Loucy (cell line): ENCODE results near the gene CFAP298.
A peak's percentile ranks its signal among the peaks of the same experiment; 100 is the strongest.

Source experiments
- H2AFZ ChIP-seq: fragments of 200-600 bp; sonication (generic); 2 replicates; pipeline ENCODE4 v1.6.0; 2016; ENCODE audit warnings: antibody characterized with exemption, mild to moderate bottlenecking, low read length, moderate library complexity
- H3F3A ChIP-seq: fragments of 200-600 bp; 2 replicates; pipeline ENCODE4 v1.6.0; 2016; ENCODE audit warnings: antibody characterized with exemption, low read depth, mild to moderate bottlenecking
- H3K27me3 ChIP-seq: fragments of 200-600 bp; sonication (generic); 2 replicates; pipeline ENCODE4 v1.6.1; 2014; ENCODE audit warnings: low read length, mild to moderate bottlenecking; ENCODE audit not compliant: insufficient read depth, poor library complexity, severe bottlenecking
- H3K36me3 ChIP-seq: fragments of 200-600 bp; sonication (generic); 2 replicates; pipeline ENCODE4 v1.6.1; 2016; ENCODE audit warnings: low read length; ENCODE audit not compliant: insufficient read depth
- H3K4me1 ChIP-seq: fragments of 200-600 bp; sonication (generic); 2 replicates; pipeline ENCODE4 v1.5.1; 2014; ENCODE audit warnings: low read length, mild to moderate bottlenecking; ENCODE audit not compliant: insufficient read depth, poor library complexity, severe bottlenecking
- H3K4me2 ChIP-seq: fragments of 200-600 bp; sonication (generic); 2 replicates; pipeline ENCODE4 v1.6.0; 2014; ENCODE audit warnings: antibody characterized with exemption, low read length, low read depth, mild to moderate bottlenecking; ENCODE audit not compliant: poor library complexity, severe bottlenecking
- H3K4me3 ChIP-seq: fragments of 200-600 bp; sonication (generic); 2 replicates; pipeline ENCODE4 v1.5.1; 2014; ENCODE audit warnings: low read length, mild to moderate bottlenecking, mixed read lengths; ENCODE audit not compliant: poor library complexity, severe bottlenecking
- H3K79me2 ChIP-seq: fragments of 200-600 bp; sonication (generic); 2 replicates; pipeline ENCODE4 v1.6.1; 2014; ENCODE audit warnings: low read length; ENCODE audit not compliant: insufficient read depth
- H3K9ac ChIP-seq: fragments of 200-600 bp; sonication (generic); 2 replicates; pipeline ENCODE4 v1.6.0; 2014; ENCODE audit warnings: mild to moderate bottlenecking, low read depth, low read length, moderate library complexity; ENCODE audit not compliant: poor library complexity, severe bottlenecking
- H3K9me2 ChIP-seq: fragments of 200-600 bp; sonication (generic); replicated peaks from 2 replicates; pipeline ENCODE4 v1.6.1; 2016; ENCODE audit warnings: low read depth, low read length, mixed read lengths
- H3K9me3 ChIP-seq: fragments of 200-600 bp; sonication (generic); 2 replicates; pipeline ENCODE4 v1.6.1; 2014; ENCODE audit warnings: mild to moderate bottlenecking, antibody characterized with exemption, low read length, low read depth; ENCODE audit not compliant: insufficient read depth
- H4K20me1 ChIP-seq: fragments of 200-600 bp; sonication (generic); 2 replicates; pipeline ENCODE4 v1.6.0; 2014; ENCODE audit warnings: antibody characterized with exemption, low read length, mild to moderate bottlenecking; ENCODE audit not compliant: insufficient read depth, poor library complexity, severe bottlenecking
- EZH2phosphoT487 ChIP-seq: fragments of 200-600 bp; IDR thresholded peaks from 2 replicates; pipeline ENCODE4 v1.6.1; 2018; ENCODE audit warnings: antibody characterized with exemption, mild to moderate bottlenecking, moderate library complexity, borderline replicate concordance
- TF ChIP-seq, protein P1 (sequence below): fragments of 200-600 bp; sonication (generic); conservative IDR thresholded peaks from 2 replicates; pipeline ENCODE4 v1.5.1; 2014; ENCODE audit warnings: mild to moderate bottlenecking, antibody characterized with exemption, low read length

CFAP298 gene

DNA sequence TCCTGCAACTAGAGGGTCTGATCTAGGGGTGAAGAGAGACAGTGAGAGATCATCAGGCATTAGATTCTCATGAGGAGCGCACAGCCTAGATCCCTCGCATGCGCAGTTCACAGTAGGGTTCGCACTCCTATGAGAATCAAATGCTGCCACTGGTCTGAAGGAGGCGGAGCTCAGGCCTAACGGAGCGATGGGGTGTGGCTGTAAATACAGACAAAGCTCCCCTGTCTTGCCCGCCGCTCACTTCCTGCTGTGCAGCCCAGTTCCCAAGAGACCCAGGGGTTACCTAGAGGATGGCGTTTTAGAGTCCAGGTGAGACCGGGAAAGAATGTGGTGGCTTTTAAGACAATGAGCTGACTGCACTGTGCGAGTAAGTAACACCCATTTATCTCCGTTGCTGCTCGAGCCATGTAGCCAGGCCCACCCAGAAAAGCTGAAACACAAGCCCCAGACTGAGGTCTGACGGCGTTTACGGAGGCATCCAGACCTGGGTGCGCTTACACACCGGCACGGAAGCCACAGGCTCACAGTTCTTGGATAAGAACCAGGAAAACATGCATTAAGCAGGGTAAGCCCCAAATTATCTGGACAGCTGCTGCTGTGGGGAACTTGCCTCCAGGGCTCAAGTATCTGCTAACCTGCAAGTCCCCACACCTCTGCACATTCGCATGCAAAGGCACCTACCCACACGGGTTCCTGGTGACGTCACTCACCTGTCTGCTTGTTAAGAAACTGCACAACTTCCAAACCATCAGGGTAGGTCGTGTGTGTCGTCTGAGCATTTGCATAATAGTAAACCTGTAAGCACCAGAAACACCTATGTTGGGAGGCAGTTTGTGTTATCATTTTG lies 39.4 kb downstream of the CFAP298 start:
- H4K20me1 ChIP-seq: no peaks in the 10 kb centered on the region
- H3K79me2 ChIP-seq: no peaks in the 10 kb centered on the region
- H3K9me3 ChIP-seq: no peaks in the 10 kb centered on the region
- peaks cover 5% of the 10 kb centered on the region for H3K4me1 ChIP-seq
- peaks cover 5% of the 10 kb centered on the region for H3K27me3 ChIP-seq
- H3K9me2 ChIP-seq: no peaks in the 10 kb centered on the region
- H3K4me3 ChIP-seq: no peak overlapping the region
- H3K36me3 ChIP-seq: no peaks in the 10 kb centered on the region
- TF ChIP-seq EZH2phosphoT487: no peak
- TF ChIP-seq, protein P1, sequence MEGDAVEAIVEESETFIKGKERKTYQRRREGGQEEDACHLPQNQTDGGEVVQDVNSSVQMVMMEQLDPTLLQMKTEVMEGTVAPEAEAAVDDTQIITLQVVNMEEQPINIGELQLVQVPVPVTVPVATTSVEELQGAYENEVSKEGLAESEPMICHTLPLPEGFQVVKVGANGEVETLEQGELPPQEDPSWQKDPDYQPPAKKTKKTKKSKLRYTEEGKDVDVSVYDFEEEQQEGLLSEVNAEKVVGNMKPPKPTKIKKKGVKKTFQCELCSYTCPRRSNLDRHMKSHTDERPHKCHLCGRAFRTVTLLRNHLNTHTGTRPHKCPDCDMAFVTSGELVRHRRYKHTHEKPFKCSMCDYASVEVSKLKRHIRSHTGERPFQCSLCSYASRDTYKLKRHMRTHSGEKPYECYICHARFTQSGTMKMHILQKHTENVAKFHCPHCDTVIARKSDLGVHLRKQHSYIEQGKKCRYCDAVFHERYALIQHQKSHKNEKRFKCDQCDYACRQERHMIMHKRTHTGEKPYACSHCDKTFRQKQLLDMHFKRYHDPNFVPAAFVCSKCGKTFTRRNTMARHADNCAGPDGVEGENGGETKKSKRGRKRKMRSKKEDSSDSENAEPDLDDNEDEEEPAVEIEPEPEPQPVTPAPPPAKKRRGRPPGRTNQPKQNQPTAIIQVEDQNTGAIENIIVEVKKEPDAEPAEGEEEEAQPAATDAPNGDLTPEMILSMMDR: no peak
- H3F3A ChIP-seq: no peaks in the 10 kb centered on the region
- no peak overlapping the region for H2AFZ ChIP-seq
- no peak overlapping the region for H3K9ac ChIP-seq
- H3K4me2 ChIP-seq: no peak overlapping the region

DNA sequence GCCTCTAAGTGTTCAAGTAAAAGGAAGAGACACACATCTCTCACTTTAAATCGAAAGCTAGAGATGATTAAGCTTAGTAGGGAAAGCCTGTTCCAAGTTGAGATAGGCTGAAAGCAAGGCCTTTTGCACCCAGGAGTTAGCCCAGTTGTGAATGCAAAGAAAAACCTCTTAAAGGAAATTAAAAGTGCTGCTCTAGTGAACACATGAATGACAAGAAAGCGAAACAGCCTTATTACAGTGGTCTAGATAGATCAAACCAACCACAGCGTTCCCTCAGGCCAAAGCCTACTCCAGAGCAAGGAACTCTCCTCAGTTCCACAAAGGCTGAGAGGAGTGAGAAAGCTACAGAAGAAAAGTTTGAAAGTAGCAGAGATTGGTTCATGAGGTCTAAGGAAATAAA lies 41.7 kb downstream of the CFAP298 start:
- no peak overlapping the region for H2AFZ ChIP-seq
- H3K4me2 ChIP-seq: no peak overlapping the region
- no peaks in the 10 kb centered on the region for H3K9me2 ChIP-seq
- no peaks in the 10 kb centered on the region for H3K9me3 ChIP-seq
- no peak for TF ChIP-seq EZH2phosphoT487
- TF ChIP-seq, protein P1: no peak
- no peaks in the 10 kb centered on the region for H4K20me1 ChIP-seq
- peaks cover 5% of the 10 kb centered on the region for H3K4me1 ChIP-seq
- H3K4me3 ChIP-seq: no peak overlapping the region
- H3K79me2 ChIP-seq: no peaks in the 10 kb centered on the region
- no peaks in the 10 kb centered on the region for H3F3A ChIP-seq
- peaks cover 5% of the 10 kb centered on the region for H3K27me3 ChIP-seq
- no peak overlapping the region for H3K9ac ChIP-seq
- no peaks in the 10 kb centered on the region for H3K36me3 ChIP-seq

DNA sequence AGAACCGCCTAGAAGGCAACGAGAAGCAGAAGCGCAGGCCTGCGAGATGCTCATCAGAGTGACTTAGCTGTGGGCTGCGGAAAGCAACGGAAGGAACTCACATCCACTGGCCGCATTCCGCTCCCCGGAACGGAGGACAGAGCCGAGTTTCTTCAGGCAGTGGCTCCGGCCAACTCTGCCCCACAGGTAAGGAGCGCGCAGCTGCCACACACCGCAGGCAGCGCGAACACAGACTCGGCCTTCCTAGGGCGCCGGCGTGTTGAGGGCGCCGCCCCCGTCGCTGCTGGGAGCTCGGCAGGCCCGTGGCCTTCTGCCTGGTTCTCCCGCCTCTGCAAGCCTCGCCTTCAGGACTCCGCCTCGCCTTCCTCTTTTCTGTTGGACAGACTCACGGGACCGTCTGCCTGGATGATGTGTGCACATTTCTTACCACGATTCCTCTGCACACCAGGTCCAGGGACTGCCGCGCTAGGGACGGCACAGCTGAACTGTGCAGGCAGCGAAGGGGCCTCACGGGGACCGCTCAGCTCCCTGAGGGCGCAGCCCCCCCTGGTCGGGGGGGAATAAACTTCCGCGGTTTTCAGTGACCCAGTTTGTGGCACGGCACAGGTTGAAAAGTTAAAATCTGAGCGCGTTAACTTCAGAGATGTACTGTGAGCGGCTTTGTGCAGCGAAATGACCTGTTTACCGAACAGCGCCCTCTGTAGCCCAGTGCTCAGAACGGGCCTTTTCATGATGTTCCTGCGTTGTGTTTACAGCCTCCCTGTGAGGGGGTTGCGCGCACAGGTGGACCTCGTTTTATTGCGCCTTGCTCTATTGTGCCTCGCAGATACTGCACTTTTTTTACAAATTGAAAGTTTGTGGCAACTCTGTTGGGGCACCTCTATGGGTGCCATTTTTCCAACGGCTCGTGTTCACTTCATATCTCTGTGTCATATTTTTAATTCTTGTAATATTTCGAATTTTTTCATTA lies 42.6 kb downstream of the CFAP298 start:
- Histone ChIP-seq H3K4me2 (peak overlapping the region; percentile 89), H3F3A (no peaks in the 10 kb centered on the region), H4K20me1 (no peaks in the 10 kb centered on the region), H3K4me1 (peaks cover 5% of the 10 kb centered on the region), H3K9ac (peak overlapping the region; percentile 18), H3K79me2 (no peaks in the 10 kb centered on the region), H3K9me2 (no peaks in the 10 kb centered on the region), H3K9me3 (no peaks in the 10 kb centered on the region), H3K4me3 (peak overlapping the region; percentile 74), H2AFZ (peak overlapping the region; percentile 97), H3K36me3 (no peaks in the 10 kb centered on the region), H3K27me3 (peaks cover 5% of the 10 kb centered on the region)
- no peak for TF ChIP-seq EZH2phosphoT487
- TF ChIP-seq, protein P1: peak; percentile 88
